Calu3 (cell line): ENCODE measurements around the gene SPG11. TPM values are rescaled to one million over a fixed set of nuclear protein-coding genes. Genes with fewer than 3 reads are reported as not detected.
"Not testable (repeated sequence)": the region's sequence is repeated elsewhere in the genome, so short reads cannot be mapped to it uniquely, and the experiment has no call there.

ENCODE experiments used
- BruUV-seq: library from RNA; stranded (reverse); fragments of 400-500 nt; replicated peaks from 2 replicates; lab custom pipeline; 2021; lab: Mats Ljungman, UMichigan
- CTCF ChIA-PET: fragments of 300-600 bp; sonication (Branson Sonifier 250); formaldehyde crosslinking; loops from one replicate; lab custom pipeline; 2022; ENCODE audit warnings: antibody characterized with exemption; lab: Charles Lee
- DNase-seq: peaks from one replicate; pipeline ENCODE4 v3.0.0; 2022
- H3K27ac Mint-ChIP-seq: one replicate; pipeline ENCODE4 v1.8.0; 2022; ENCODE audit warnings: mixed read lengths; ENCODE audit not compliant: unreplicated experiment
- H3K27me3 Mint-ChIP-seq: one replicate; pipeline ENCODE4 v1.8.0; 2022; ENCODE audit warnings: mixed read lengths; ENCODE audit not compliant: unreplicated experiment
- H3K36me3 Mint-ChIP-seq: one replicate; pipeline ENCODE4 v1.8.0; 2022; ENCODE audit warnings: mild to moderate bottlenecking, moderate library complexity, mixed read lengths; ENCODE audit not compliant: insufficient read depth, unreplicated experiment
- H3K4me1 Mint-ChIP-seq: one replicate; pipeline ENCODE4 v1.8.0; 2022; ENCODE audit warnings: mild to moderate bottlenecking, low read depth, mixed read lengths; ENCODE audit not compliant: unreplicated experiment
- H3K4me3 Mint-ChIP-seq: one replicate; pipeline ENCODE4 v1.8.0; 2022; ENCODE audit warnings: mild to moderate bottlenecking, low read depth, moderate library complexity, mixed read lengths; ENCODE audit not compliant: unreplicated experiment
- H3K9me3 Mint-ChIP-seq: one replicate; pipeline ENCODE4 v1.8.0; 2022; ENCODE audit warnings: low read depth, mixed read lengths; ENCODE audit not compliant: unreplicated experiment
- intact Hi-C: fragments of 100-400 bp; cut with micrococcal nuclease; formaldehyde crosslinking; loops from one replicate; pipeline ENCODE4 v1.10.0; 2022; ENCODE audit not compliant: unreplicated experiment
- total RNA-seq: library from RNA; stranded (reverse); gene quantifications from 2 replicates; pipeline ENCODE4 v1.2.3, GENCODE V29; 2022
- TF ChIP-seq, protein P1 (sequence below): fragments of 200-600 bp; IDR thresholded peaks from one replicate; pipeline ENCODE4 v1.8.0; 2022; ENCODE audit warnings: antibody characterized with exemption; ENCODE audit not compliant: unreplicated experiment

Gene SPG11
- total RNA-seq, 1 experiment from 2014 or later: 36.6 TPM

DNA sequence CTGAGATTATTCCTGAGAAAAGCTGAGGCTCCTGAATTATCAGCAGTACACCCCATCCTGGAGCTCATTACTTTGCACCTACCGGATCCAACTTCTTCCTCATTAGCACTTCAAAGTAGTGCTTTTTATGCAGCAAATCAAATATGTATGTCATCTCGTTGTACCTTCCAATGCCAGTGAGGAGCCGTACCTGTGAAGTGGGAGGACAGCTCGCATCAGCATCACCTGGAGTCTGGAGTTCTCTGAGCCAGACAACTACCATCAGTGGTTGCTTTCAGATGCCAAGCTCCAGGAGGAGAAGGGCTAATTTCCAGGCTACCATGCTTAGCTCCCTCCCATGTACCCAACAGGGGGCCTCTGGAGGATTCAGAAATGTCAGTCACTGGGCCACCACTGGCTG, 94.1 kb downstream of the SPG11 start:
- Mint-ChIP-seq H3K36me3 (peaks cover 25% of the 10 kb centered on the region), H3K27ac (no peak overlapping the region), H3K4me1 (no peaks in the 10 kb centered on the region), H3K4me3 (no peak overlapping the region), H3K27me3 (no peaks in the 10 kb centered on the region), H3K9me3 (no peaks in the 10 kb centered on the region)
- intact Hi-C loops: no loop called here
- DNase-seq: no peak
- BruUV-seq: no TSS peak
- TF ChIP-seq, protein P1, sequence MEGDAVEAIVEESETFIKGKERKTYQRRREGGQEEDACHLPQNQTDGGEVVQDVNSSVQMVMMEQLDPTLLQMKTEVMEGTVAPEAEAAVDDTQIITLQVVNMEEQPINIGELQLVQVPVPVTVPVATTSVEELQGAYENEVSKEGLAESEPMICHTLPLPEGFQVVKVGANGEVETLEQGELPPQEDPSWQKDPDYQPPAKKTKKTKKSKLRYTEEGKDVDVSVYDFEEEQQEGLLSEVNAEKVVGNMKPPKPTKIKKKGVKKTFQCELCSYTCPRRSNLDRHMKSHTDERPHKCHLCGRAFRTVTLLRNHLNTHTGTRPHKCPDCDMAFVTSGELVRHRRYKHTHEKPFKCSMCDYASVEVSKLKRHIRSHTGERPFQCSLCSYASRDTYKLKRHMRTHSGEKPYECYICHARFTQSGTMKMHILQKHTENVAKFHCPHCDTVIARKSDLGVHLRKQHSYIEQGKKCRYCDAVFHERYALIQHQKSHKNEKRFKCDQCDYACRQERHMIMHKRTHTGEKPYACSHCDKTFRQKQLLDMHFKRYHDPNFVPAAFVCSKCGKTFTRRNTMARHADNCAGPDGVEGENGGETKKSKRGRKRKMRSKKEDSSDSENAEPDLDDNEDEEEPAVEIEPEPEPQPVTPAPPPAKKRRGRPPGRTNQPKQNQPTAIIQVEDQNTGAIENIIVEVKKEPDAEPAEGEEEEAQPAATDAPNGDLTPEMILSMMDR: no peak
- CTCF ChIA-PET: no interaction called here

DNA sequence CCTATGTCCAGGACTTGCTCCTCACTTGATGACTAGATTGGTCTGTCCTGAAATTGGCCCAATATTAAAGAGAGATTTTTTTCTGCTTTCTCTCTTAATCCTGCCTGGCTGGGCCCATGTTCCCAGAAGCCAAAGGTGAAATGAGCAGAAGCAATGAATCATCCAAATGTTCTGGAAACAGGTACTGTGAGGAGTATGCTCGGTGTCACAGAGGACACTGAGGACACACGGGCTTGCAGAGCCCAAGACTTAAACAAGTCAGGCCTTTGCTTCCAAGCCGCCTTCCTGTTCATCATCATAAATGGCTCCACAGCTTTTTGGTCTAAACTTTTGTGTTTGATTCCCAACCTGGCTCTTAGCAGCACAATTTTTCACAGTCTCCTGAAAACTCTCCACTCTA, 95.1 kb downstream of the SPG11 start:
- no peak overlapping the region for H3K4me3 Mint-ChIP-seq
- intact Hi-C loops: no loop called here
- H3K9me3 Mint-ChIP-seq: no peaks in the 10 kb centered on the region
- CTCF ChIA-PET: no interaction called here
- peaks cover 29% of the 10 kb centered on the region for H3K36me3 Mint-ChIP-seq
- H3K27ac Mint-ChIP-seq: no peak overlapping the region
- no peaks in the 10 kb centered on the region for H3K27me3 Mint-ChIP-seq
- no peaks in the 10 kb centered on the region for H3K4me1 Mint-ChIP-seq
- TF ChIP-seq, protein P1: no peak
- BruUV-seq: no TSS peak
- no peak for DNase-seq

DNA sequence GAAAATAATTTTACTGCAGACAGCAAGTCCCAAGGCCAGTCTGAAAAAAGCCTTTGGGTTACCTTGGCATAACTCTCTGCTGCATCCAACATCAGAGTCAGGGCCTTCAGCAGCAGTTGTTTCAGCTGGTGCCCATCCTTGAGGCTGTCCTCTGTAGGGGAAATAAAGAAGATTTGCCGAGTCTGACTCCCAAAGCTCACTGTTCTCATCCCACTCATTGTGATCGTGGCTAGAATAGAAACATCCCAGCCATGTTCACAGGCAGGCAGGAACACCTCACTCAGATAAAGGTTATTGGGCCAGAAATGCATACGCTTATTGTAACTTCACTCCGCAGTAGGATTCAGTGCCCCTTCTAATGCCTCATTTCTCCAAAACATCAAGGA, 97.3 kb downstream of the SPG11 start:
- H3K27me3 Mint-ChIP-seq: no peaks in the 10 kb centered on the region
- no TSS peak for BruUV-seq
- CTCF ChIA-PET: no interaction called here
- no peak overlapping the region for H3K27ac Mint-ChIP-seq
- H3K9me3 Mint-ChIP-seq: no peaks in the 10 kb centered on the region
- TF ChIP-seq, protein P1: no peak
- H3K36me3 Mint-ChIP-seq: peaks cover 32% of the 10 kb centered on the region
- no peak overlapping the region for H3K4me3 Mint-ChIP-seq
- DNase-seq: no peak
- no peaks in the 10 kb centered on the region for H3K4me1 Mint-ChIP-seq
- intact Hi-C loops: no loop called here

DNA sequence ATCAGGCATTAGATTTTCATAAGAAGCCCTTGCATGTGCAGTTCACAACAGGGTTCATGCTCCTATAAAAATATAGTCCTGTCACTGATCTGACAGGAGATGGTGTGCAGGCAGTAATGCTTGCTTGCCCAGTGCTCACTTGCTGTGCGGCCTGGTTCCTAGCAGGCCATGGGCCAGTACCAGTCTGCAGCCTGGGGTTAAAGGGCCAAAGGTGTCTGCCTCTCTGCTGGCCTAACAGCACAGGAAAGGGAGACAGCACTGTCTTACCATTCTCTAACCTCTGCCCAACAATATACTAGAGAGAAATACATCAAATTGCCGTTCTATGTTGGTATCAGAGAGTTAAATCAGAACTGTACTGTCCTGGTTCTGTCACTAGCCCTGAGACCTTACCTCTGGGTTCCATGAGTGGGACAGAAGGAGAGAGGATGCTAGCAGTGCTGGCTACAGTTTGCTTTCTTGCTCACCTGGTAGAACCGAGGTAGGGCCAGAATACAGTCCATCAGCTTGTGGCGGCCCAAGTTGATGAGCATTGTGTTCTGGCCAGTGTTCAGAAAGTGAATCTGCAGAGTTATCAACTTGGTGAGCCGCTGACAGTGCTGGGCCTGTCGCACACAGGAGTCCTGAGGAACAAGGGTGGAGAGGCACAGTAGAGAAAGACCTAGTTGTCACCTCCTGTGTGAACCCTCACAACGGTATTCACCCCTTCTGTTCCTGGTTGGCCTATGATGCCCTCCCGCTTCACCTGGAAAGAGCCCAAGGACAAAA, 97.9 kb downstream of the SPG11 start:
- Mint-ChIP-seq H3K36me3 (peaks cover 32% of the 10 kb centered on the region), H3K4me3 (no peak overlapping the region), H3K27ac (no peak overlapping the region), H3K27me3 (no peaks in the 10 kb centered on the region), H3K9me3 (no peaks in the 10 kb centered on the region), H3K4me1 (no peaks in the 10 kb centered on the region)
- BruUV-seq: no TSS peak
- CTCF ChIA-PET: no interaction called here
- TF ChIP-seq, protein P1: no peak
- DNase-seq: no peak
- intact Hi-C loops: no loop called here

DNA sequence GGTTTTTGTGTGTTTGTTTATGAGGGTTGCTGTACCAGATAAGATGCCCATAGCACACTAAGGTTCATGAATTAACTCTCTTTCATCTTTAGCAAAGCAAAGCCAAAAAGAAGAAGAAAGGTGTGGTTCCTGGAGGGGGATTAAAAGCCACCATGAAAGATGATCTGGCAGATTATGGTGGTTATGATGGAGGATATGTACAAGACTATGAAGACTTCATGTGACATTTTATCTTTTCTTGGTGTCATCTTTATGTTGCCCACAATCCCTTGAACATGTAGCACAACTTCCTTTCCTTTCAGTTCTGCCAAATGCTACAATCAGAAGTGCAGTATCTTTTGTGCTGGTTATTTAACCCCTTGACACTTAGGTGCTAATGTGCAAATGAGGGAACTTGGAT, 102.5 kb downstream of the SPG11 start:
- intact Hi-C loops, H3K27ac Mint-ChIP-seq, H3K4me3 Mint-ChIP-seq, H3K4me1 Mint-ChIP-seq, H3K27me3 Mint-ChIP-seq, DNase-seq, BruUV-seq, H3K9me3 Mint-ChIP-seq: not testable (repeated sequence)
- peaks cover 44% of the 10 kb centered on the region for H3K36me3 Mint-ChIP-seq
- CTCF ChIA-PET: interaction anchor here (1.0 kb wide), 1 partner anchor 15 kb away, joined by 9 read pairs; no protein-coding TSS in a partner anchor
